ENCODE data around the gene IL1RAPL2.
A peak's percentile ranks its signal among the peaks of the same experiment; 100 is the strongest.
"Not testable (repeated sequence)": the region's sequence is repeated elsewhere in the genome, so short reads cannot be mapped to it uniquely, and the experiment has no call there.

IL1RAPL2 gene

GRCh38 chrX:104668550-104668949 lies 102.6 kb downstream of the IL1RAPL2 start:
- peak; percentile 51; the same call in 2 of the 3 replicates for ATAC-seq
- no peak for TF ChIP-seq ZC3H10 (CRISPR knock-in tag; IDR thresholded peaks at IDR 0.05)
- no peak for TF ChIP-seq ESRRG (CRISPR knock-in tag; IDR thresholded peaks at IDR 0.05)
- TF ChIP-seq TCF4 (CRISPR knock-in tag; IDR thresholded peaks at IDR 0.05; ENCODE audit: borderline replicate concordance) = no peak
- no peak for TF ChIP-seq SNAI2 (CRISPR knock-in tag; IDR thresholded peaks at IDR 0.05)
- TF ChIP-seq TSHZ2 (CRISPR knock-in tag; IDR thresholded peaks at IDR 0.05) = no peak
- TF ChIP-seq BACH2 (CRISPR knock-in tag; IDR thresholded peaks at IDR 0.05; ENCODE audit: borderline replicate concordance) = no peak

GRCh38 chrX:104669063-104669462 lies 103.1 kb downstream of the IL1RAPL2 start:
- no peak for TF ChIP-seq ZFP30 (CRISPR knock-in tag; IDR thresholded peaks at IDR 0.05)
- TF ChIP-seq ESRRG (CRISPR knock-in tag; IDR thresholded peaks at IDR 0.05) = no peak
- TF ChIP-seq BACH2 (CRISPR knock-in tag; IDR thresholded peaks at IDR 0.05; ENCODE audit: borderline replicate concordance) = no peak
- TF ChIP-seq OSR1 (CRISPR knock-in tag; IDR thresholded peaks at IDR 0.05) = no peak
- TF ChIP-seq TOX (CRISPR knock-in tag; IDR thresholded peaks at IDR 0.05; ENCODE audit: borderline replicate concordance) = no peak
- no peak for TF ChIP-seq SNAI2 (CRISPR knock-in tag; IDR thresholded peaks at IDR 0.05)
- TF ChIP-seq CSRNP3 (CRISPR knock-in tag; IDR thresholded peaks at IDR 0.05) = no peak
- no peak for TF ChIP-seq TSHZ2 (CRISPR knock-in tag; IDR thresholded peaks at IDR 0.05)
- TF ChIP-seq ZNF565 (CRISPR knock-in tag; conservative IDR thresholded peaks at IDR 0.05; ENCODE audit: low read depth) = no peak
- TF ChIP-seq RARB (CRISPR knock-in tag; IDR thresholded peaks at IDR 0.05) = no peak
- no peak for TF ChIP-seq PPARA (CRISPR knock-in tag; IDR thresholded peaks at IDR 0.05; ENCODE audit: borderline replicate concordance)
- no peak for TF ChIP-seq GLIS3 (CRISPR knock-in tag; IDR thresholded peaks at IDR 0.05)
- TF ChIP-seq TCF4 (CRISPR knock-in tag; IDR thresholded peaks at IDR 0.05; ENCODE audit: borderline replicate concordance) = no peak
- TF ChIP-seq ZNF8 (CRISPR knock-in tag; IDR thresholded peaks at IDR 0.05) = no peak
- TF ChIP-seq ZFP3 (CRISPR knock-in tag; IDR thresholded peaks at IDR 0.05) = no peak
- TF ChIP-seq CSDC2 (CRISPR knock-in tag; IDR thresholded peaks at IDR 0.05) = no peak
- TF ChIP-seq CREB5 (CRISPR knock-in tag; IDR thresholded peaks at IDR 0.05; ENCODE audit: low read depth) = no peak
- TF ChIP-seq POU6F1 (CRISPR knock-in tag; IDR thresholded peaks at IDR 0.05; ENCODE audit: borderline replicate concordance, low read depth) = no peak
- ATAC-seq = no peak

- no peak for TF ChIP-seq OSR1 (CRISPR knock-in tag; IDR thresholded peaks at IDR 0.05)
- no peak for TF ChIP-seq CSDC2 (CRISPR knock-in tag; IDR thresholded peaks at IDR 0.05)
- TF ChIP-seq SNAI2 (CRISPR knock-in tag; IDR thresholded peaks at IDR 0.05) = no peak
- TF ChIP-seq GLIS3 (CRISPR knock-in tag; IDR thresholded peaks at IDR 0.05) = no peak
- TF ChIP-seq BACH2 (CRISPR knock-in tag; IDR thresholded peaks at IDR 0.05; ENCODE audit: borderline replicate concordance) = no peak
- no peak for TF ChIP-seq ZNF565 (CRISPR knock-in tag; conservative IDR thresholded peaks at IDR 0.05; ENCODE audit: low read depth)
- TF ChIP-seq CREB5 (CRISPR knock-in tag; IDR thresholded peaks at IDR 0.05; ENCODE audit: low read depth) = no peak
- ATAC-seq = no peak
These were observed 104.1 kb downstream of the IL1RAPL2 start for GRCh38 chrX:104670051-104670450.

GRCh38 chrX:104677517-104677916 lies 111.5 kb downstream of the IL1RAPL2 start:
- ATAC-seq = not testable (repeated sequence)
